HG02981 (cell line): ENCODE measurements around the gene ECM1.

Experiments used
- ATAC-seq: cut with Tn5 transposase; IDR thresholded peaks from one replicate; pipeline ENCODE4 v1.9.1; 2021; ENCODE audit warnings: mild to moderate bottlenecking, moderate library complexity; ENCODE audit not compliant: unreplicated experiment

ECM1 gene

GRCh38 chr1:150507912-150508864 lies at the start of gene ECM1:
TSS of gene ECM1 (plus strand) at chr1:150508109. CDS start at chr1:150508210, 101 bp downstream.
- no peak for ATAC-seq

GRCh38 chr1:150464422-150464826 lies 43.5 kb upstream of the ECM1 start:
- no peak for ATAC-seq

- ATAC-seq, result no peak
Measured at GRCh38 chr1:150466964-150467363, 40.9 kb upstream of the ECM1 start.

GRCh38 chr1:150469291-150469690 lies 38.6 kb upstream of the ECM1 start:
- ATAC-seq, result no peak

- ATAC-seq, result no peak
Measured at GRCh38 chr1:150472601-150473200, 35.2 kb upstream of the ECM1 start.

- no peak for ATAC-seq
Measured at GRCh38 chr1:150473659-150474058, 34.2 kb upstream of the ECM1 start.

- ATAC-seq, result no peak
Measured at GRCh38 chr1:150474869-150475268, 33.0 kb upstream of the ECM1 start.

- no peak for ATAC-seq
Measured at GRCh38 chr1:150476754-150477153, 31.2 kb upstream of the ECM1 start.

GRCh38 chr1:150477320-150477719 lies 30.6 kb upstream of the ECM1 start:
- no peak for ATAC-seq

- no peak for ATAC-seq
Measured at GRCh38 chr1:150477733-150478132, 30.2 kb upstream of the ECM1 start.

GRCh38 chr1:150479370-150479769 lies 28.5 kb upstream of the ECM1 start:
- ATAC-seq, result no peak

- ATAC-seq, result no peak
Measured at GRCh38 chr1:150479927-150480352, 28.0 kb upstream of the ECM1 start.

- ATAC-seq, result no peak
Measured at GRCh38 chr1:150484431-150484830, 23.5 kb upstream of the ECM1 start.

GRCh38 chr1:150484861-150485260 lies 23.0 kb upstream of the ECM1 start:
- no peak for ATAC-seq

- ATAC-seq, result peak; percentile 99
Measured at GRCh38 chr1:150486966-150487762, 20.7 kb upstream of the ECM1 start, which contains the start of gene TARS2. TSS of gene TARS2 (plus strand) at chr1:150487419. CDS start at chr1:150487451, 32 bp downstream.

GRCh38 chr1:150487763-150488115 lies 20.2 kb upstream of the ECM1 start:
- no peak for ATAC-seq

- ATAC-seq, result no peak
Measured at GRCh38 chr1:150493175-150493574, 14.7 kb upstream of the ECM1 start.

GRCh38 chr1:150498342-150498741 lies 9.6 kb upstream of the ECM1 start:
- no peak for ATAC-seq

- ATAC-seq, result no peak
Measured at GRCh38 chr1:150505431-150505830, 2.5 kb upstream of the ECM1 start.

GRCh38 chr1:150508982-150509381 lies 1.1 kb downstream of the ECM1 start:
- no peak for ATAC-seq

GRCh38 chr1:150511551-150511950 lies 3.6 kb downstream of the ECM1 start:
- ATAC-seq, result no peak
